WTC11 (cell line): Measurements from ENCODE around the gene KIAA0232. TPM values are rescaled to one million over a fixed set of nuclear protein-coding genes. Genes with fewer than 3 reads are reported as not detected.

ENCODE experiments used
- ATAC-seq: fragments of 200-7000 bp; cut with Tn5 transposase; 2 replicates; pipeline ENCODE4 v1.10.0; 2021; ENCODE audit warnings: mild to moderate bottlenecking, moderate library complexity
- CTCF ChIA-PET: fragments of 300-600 bp; sonication (Branson Sonifier 250); formaldehyde crosslinking; loops from one replicate; lab custom pipeline; 2021; ENCODE audit warnings: antibody characterized with exemption; lab: Charles Lee
- POLR2A ChIA-PET: fragments of 350-600 bp; sonication (Branson Sonifier 250); formaldehyde crosslinking; loops from one replicate; lab custom pipeline; 2021; ENCODE audit warnings: antibody characterized with exemption; lab: Charles Lee
- DNase-seq: peaks from one replicate; pipeline ENCODE4 v3.0.0; 2021; ENCODE audit warnings: low spot score
- H3K27ac Mint-ChIP-seq: 2 replicates; pipeline ENCODE4 v1.8.0; 2021; ENCODE audit warnings: mixed read lengths
- H3K27me3 Mint-ChIP-seq: 2 replicates; pipeline ENCODE4 v1.8.0; 2021; ENCODE audit warnings: low read depth, mild to moderate bottlenecking, moderate library complexity, mixed read lengths
- H3K36me3 Mint-ChIP-seq: 2 replicates; pipeline ENCODE4 v1.8.0; 2021; ENCODE audit warnings: mixed read lengths
- H3K4me1 Mint-ChIP-seq: 2 replicates; pipeline ENCODE4 v1.8.0; 2022; ENCODE audit warnings: mixed read lengths
- H3K4me3 Mint-ChIP-seq: 2 replicates; pipeline ENCODE4 v1.8.0; 2021; ENCODE audit warnings: mild to moderate bottlenecking, moderate library complexity, mixed read lengths
- H3K9me3 Mint-ChIP-seq: 2 replicates; pipeline ENCODE4 v1.8.0; 2021; ENCODE audit warnings: mixed read lengths
- ARID4B ChIP-seq: sonication (generic); formaldehyde crosslinking; IDR thresholded peaks from 2 replicates; pipeline ENCODE4 v1.8.0; 2023; ENCODE audit warnings: missing genetic modification reagents, mild to moderate bottlenecking, borderline replicate concordance
- CREM ChIP-seq: sonication (generic); formaldehyde crosslinking; IDR thresholded peaks from 2 replicates; pipeline ENCODE4 v1.8.1; 2022; ENCODE audit warnings: mild to moderate bottlenecking, missing genetic modification reagents, moderate library complexity
- FOXJ3 ChIP-seq: sonication (generic); formaldehyde crosslinking; IDR thresholded peaks from 2 replicates; pipeline ENCODE4 v1.9.0; 2021; ENCODE audit warnings: missing genetic modification reagents, mild to moderate bottlenecking, borderline replicate concordance
- FOXP4 ChIP-seq: sonication (generic); formaldehyde crosslinking; IDR thresholded peaks from 2 replicates; pipeline ENCODE4 v1.8.0; 2022; ENCODE audit warnings: mild to moderate bottlenecking, missing genetic modification reagents
- IRF2 ChIP-seq: sonication (generic); formaldehyde crosslinking; IDR thresholded peaks from 2 replicates; pipeline ENCODE4 v1.8.0; 2022; ENCODE audit warnings: low read depth, missing genetic modification reagents, borderline replicate concordance
- JAZF1 ChIP-seq: fragments of 250-450 bp; sonication (Bioruptor Pico); IDR thresholded peaks from 2 replicates; pipeline ENCODE4 v1.9.0; 2021; ENCODE audit warnings: moderate library complexity, mild to moderate bottlenecking, inconsistent platforms
- MAX ChIP-seq: sonication (generic); formaldehyde crosslinking; IDR thresholded peaks from 2 replicates; pipeline ENCODE4 v1.8.0; 2022; ENCODE audit warnings: mild to moderate bottlenecking, missing genetic modification reagents
- MLX ChIP-seq: sonication (generic); formaldehyde crosslinking; IDR thresholded peaks from 2 replicates; pipeline ENCODE4 v1.8.1; 2023; ENCODE audit warnings: mild to moderate bottlenecking, missing genetic modification reagents, moderate library complexity
- NFATC4 ChIP-seq: fragments of 250-450 bp; sonication (Bioruptor Pico); IDR thresholded peaks from 2 replicates; pipeline ENCODE4 v1.9.0; 2021; ENCODE audit warnings: mild to moderate bottlenecking
- NR1H2 ChIP-seq: sonication (generic); formaldehyde crosslinking; IDR thresholded peaks from 2 replicates; pipeline ENCODE4 v1.9.0; 2021; ENCODE audit warnings: mild to moderate bottlenecking, moderate library complexity, missing genetic modification reagents
- RELA ChIP-seq: sonication (generic); formaldehyde crosslinking; IDR thresholded peaks from 2 replicates; pipeline ENCODE4 v1.8.1; 2022; ENCODE audit warnings: missing genetic modification reagents, mild to moderate bottlenecking, borderline replicate concordance
- SOX15 ChIP-seq: fragments of 250-450 bp; sonication (Bioruptor Pico); IDR thresholded peaks from 2 replicates; pipeline ENCODE4 v1.9.0; 2021; ENCODE audit warnings: mild to moderate bottlenecking
- TEAD1 ChIP-seq: sonication (generic); formaldehyde crosslinking; IDR thresholded peaks from 2 replicates; pipeline ENCODE4 v1.8.0; 2022; ENCODE audit warnings: mild to moderate bottlenecking, missing genetic modification reagents
- TEAD4 ChIP-seq: sonication (generic); formaldehyde crosslinking; IDR thresholded peaks from 2 replicates; pipeline ENCODE4 v1.8.0; 2022; ENCODE audit warnings: mild to moderate bottlenecking, missing genetic modification reagents
- ZMAT4 ChIP-seq: fragments of 250-450 bp; sonication (Bioruptor Pico); IDR thresholded peaks from 2 replicates; pipeline ENCODE4 v1.9.0; 2021; ENCODE audit warnings: mild to moderate bottlenecking
- ZNF219 ChIP-seq: sonication (generic); formaldehyde crosslinking; IDR thresholded peaks from 2 replicates; pipeline ENCODE4 v1.8.0; 2023; ENCODE audit warnings: missing genetic modification reagents, mild to moderate bottlenecking, borderline replicate concordance
- ZNF232 ChIP-seq: sonication (generic); formaldehyde crosslinking; IDR thresholded peaks from 2 replicates; pipeline ENCODE4 v1.8.0; 2022; ENCODE audit warnings: mild to moderate bottlenecking, missing genetic modification reagents
- ZNF317 ChIP-seq: sonication (generic); formaldehyde crosslinking; IDR thresholded peaks from 2 replicates; pipeline ENCODE4 v1.8.1; 2023; ENCODE audit warnings: low read depth, mild to moderate bottlenecking, moderate library complexity, missing genetic modification reagents, borderline replicate concordance
- ZNF532 ChIP-seq: fragments of 250-450 bp; sonication (Bioruptor Pico); IDR thresholded peaks from 2 replicates; pipeline ENCODE4 v1.9.0; 2021; ENCODE audit warnings: mild to moderate bottlenecking, borderline replicate concordance
- total RNA-seq: library from RNA; stranded (reverse); gene quantifications from 3 replicates; pipeline ENCODE4 v1.2.3, GENCODE V29; 2021
- TF ChIP-seq, protein P1 (sequence below): sonication (generic); formaldehyde crosslinking; IDR thresholded peaks from 2 replicates; pipeline ENCODE4 v1.8.1; 2022; ENCODE audit warnings: mild to moderate bottlenecking, moderate library complexity, missing genetic modification reagents

KIAA0232 gene
- total RNA-seq, 1 experiment from 2014 or later, result 23.2 TPM

DNA sequence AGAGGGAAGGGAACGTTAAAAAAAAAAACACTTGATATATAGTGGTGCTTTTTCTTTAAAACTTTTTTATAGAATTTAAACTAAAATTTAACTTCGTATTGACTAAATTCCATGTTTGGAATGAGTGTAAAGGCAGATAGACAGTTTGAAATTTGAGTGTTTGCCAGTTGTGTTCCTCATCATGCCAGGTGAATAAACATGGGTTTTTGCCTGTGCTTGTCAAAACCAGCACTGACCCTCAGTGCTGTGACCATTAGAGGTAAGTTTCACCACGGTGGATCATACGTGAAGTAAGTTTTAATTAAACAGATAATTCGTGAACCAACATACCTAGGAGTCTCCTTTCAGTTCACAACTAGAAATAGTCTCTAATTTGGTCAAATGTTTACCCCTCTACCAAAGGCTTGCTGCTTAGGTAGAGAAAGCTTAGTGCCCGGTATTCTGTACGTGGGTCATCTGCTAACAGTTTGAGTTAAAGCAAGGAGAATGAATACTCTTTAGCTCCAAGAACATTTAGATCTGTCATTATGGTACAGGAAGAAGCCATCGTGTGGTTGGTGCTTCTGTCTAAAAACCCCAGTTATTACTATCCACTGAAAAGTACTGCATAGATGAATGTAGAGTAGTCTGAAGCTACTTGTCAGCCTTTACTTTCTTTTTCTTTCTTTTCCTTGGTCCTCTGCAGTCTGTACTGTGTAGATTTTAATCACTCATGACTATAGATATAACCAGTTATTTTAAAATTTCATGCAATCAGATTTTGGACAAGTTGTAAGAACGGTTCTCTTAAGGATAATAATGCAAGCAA is 32.7 kb downstream of the KIAA0232 start:
- Mint-ChIP-seq H3K36me3 (peaks cover 30% of the 10 kb centered on the region), H3K4me1 (peaks cover 11% of the 10 kb centered on the region), H3K27me3 (no peaks in the 10 kb centered on the region), H3K4me3 (no peak overlapping the region), H3K9me3 (peaks cover 21% of the 10 kb centered on the region), H3K27ac (no peak overlapping the region; the same call in 1 of the 2 replicates)
- ATAC-seq (no peak), DNase-seq (no peak)
- CTCF ChIA-PET, result interaction anchor here (0.6 kb wide), 1 partner anchor 92 kb away, joined by 4 read pairs; no protein-coding TSS in a partner anchor
- no peak for TF ChIP-seq IRF2 (CRISPR knock-in tag)
- no peak for TF ChIP-seq MAX (CRISPR knock-in tag)
- no peak for TF ChIP-seq TEAD4
- no peak for TF ChIP-seq TEAD1 (CRISPR knock-in tag)
- no peak for TF ChIP-seq RELA
- TF ChIP-seq NR1H2 (CRISPR knock-in tag), result no peak
- TF ChIP-seq ZNF532 (CRISPR knock-in tag), result no peak
- TF ChIP-seq JAZF1, result no peak
- no peak for TF ChIP-seq ZNF219 (CRISPR knock-in tag)
- TF ChIP-seq MLX (CRISPR knock-in tag), result no peak
- no peak for TF ChIP-seq ZNF232 (CRISPR knock-in tag)
- TF ChIP-seq SOX15 (CRISPR knock-in tag), result no peak
- no peak for TF ChIP-seq ZNF317 (CRISPR knock-in tag)
- no peak for TF ChIP-seq FOXP4 (CRISPR knock-in tag)
- POLR2A ChIA-PET, result no interaction called here

GRCh38 chr4:6819295-6819694 is 36.8 kb downstream of the KIAA0232 start:
- ChIA-PET POLR2A (no interaction called here), CTCF (no interaction called here)
- DNase-seq (no peak), ATAC-seq (no peak)
- no peak overlapping the region for H3K27ac Mint-ChIP-seq
- H3K4me3 Mint-ChIP-seq, result no peak overlapping the region
- no peaks in the 10 kb centered on the region for H3K4me1 Mint-ChIP-seq
- H3K27me3 Mint-ChIP-seq, result no peaks in the 10 kb centered on the region
- peaks cover 38% of the 10 kb centered on the region for H3K9me3 Mint-ChIP-seq
- peaks cover 39% of the 10 kb centered on the region for H3K36me3 Mint-ChIP-seq
- TF ChIP-seq SOX15 (CRISPR knock-in tag) (no peak), ARID4B (CRISPR knock-in tag) (no peak), CREM (CRISPR knock-in tag) (no peak), NFATC4 (CRISPR knock-in tag) (no peak), ZMAT4 (no peak), FOXJ3 (CRISPR knock-in tag) (no peak)
- TF ChIP-seq, protein P1, sequence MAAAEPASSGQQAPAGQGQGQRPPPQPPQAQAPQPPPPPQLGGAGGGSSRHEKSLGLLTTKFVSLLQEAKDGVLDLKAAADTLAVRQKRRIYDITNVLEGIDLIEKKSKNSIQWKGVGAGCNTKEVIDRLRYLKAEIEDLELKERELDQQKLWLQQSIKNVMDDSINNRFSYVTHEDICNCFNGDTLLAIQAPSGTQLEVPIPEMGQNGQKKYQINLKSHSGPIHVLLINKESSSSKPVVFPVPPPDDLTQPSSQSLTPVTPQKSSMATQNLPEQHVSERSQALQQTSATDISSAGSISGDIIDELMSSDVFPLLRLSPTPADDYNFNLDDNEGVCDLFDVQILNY (CRISPR knock-in tag), result no peak
